Measurements from ENCODE around the gene AGPAT2.

GRCh38 chr9:136693135-136693489 lies 5.9 kb upstream of the AGPAT2 start:
- TF ChIP-seq GATA2 (IDR thresholded peaks at IDR 0.05; ENCODE audit: low read depth, low read length) (no peak), GATA3 (IDR thresholded peaks at IDR 0.05; ENCODE audit: low read depth, low read length) (no peak)

Measured in SH-SY5Y (cell line).